Kidney epithelial cell (primary cell): ENCODE results near the gene TMEM130. TPM values are rescaled to one million over a fixed set of nuclear protein-coding genes. Genes with fewer than 3 reads are reported as not detected.

ENCODE experiments used
- DNase-seq: peaks from one replicate; pipeline ENCODE4 v3.0.0-alpha.2; 2010; ENCODE audit warnings: low read depth
- H3K27me3 ChIP-seq: 2 replicates; pipeline ENCODE4 v1.6.0; 2011; ENCODE audit warnings: low read length; ENCODE audit not compliant: control insufficient read depth, insufficient read depth
- H3K36me3 ChIP-seq: 2 replicates; pipeline ENCODE4 v1.5.1; 2011; ENCODE audit warnings: low read length; ENCODE audit not compliant: control insufficient read depth, insufficient read depth
- H3K4me3 ChIP-seq: 2 replicates; pipeline ENCODE4 v1.5.1; 2011; ENCODE audit warnings: low read depth, mild to moderate bottlenecking, control low read depth, low read length
- total RNA-seq: library from RNA; depleted of rRNA; stranded (reverse); fragments of >200 nt; gene quantifications from 2 replicates; pipeline ENCODE4 v1.2.3, GENCODE V29; 2015
- TF ChIP-seq, protein P1 (sequence below): IDR thresholded peaks from 2 replicates; pipeline ENCODE4 v1.5.1; 2011; ENCODE audit warnings: mild to moderate bottlenecking, moderate library complexity, low read length, control low read depth, inconsistent platforms; ENCODE audit not compliant: insufficient read depth, poor library complexity, severe bottlenecking

TMEM130 gene
- total RNA-seq, 1 donor from 2014 or later = 0.33 TPM

DNA sequence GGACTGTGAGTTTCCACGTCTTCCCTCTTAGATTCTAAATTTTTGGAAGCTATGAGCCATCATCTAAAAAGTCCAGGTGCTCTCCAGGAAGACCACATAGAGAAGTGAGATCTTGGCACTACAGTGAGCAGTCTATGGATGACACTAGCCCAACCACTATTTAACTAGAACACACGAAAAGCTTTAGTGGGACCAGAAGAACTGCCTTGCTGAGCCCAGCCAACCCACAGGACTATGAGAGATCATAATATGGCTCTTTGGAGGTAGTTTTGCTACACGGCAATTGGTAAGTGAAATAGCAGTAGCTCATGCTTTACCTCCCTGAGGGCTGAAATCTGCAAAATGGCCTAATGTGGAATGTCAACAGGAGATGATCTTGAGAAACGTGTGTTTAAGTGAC, 68.8 kb downstream of the TMEM130 start:
- TF ChIP-seq, protein P1, sequence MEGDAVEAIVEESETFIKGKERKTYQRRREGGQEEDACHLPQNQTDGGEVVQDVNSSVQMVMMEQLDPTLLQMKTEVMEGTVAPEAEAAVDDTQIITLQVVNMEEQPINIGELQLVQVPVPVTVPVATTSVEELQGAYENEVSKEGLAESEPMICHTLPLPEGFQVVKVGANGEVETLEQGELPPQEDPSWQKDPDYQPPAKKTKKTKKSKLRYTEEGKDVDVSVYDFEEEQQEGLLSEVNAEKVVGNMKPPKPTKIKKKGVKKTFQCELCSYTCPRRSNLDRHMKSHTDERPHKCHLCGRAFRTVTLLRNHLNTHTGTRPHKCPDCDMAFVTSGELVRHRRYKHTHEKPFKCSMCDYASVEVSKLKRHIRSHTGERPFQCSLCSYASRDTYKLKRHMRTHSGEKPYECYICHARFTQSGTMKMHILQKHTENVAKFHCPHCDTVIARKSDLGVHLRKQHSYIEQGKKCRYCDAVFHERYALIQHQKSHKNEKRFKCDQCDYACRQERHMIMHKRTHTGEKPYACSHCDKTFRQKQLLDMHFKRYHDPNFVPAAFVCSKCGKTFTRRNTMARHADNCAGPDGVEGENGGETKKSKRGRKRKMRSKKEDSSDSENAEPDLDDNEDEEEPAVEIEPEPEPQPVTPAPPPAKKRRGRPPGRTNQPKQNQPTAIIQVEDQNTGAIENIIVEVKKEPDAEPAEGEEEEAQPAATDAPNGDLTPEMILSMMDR = no peak
- no peaks in the 10 kb centered on the region for H3K27me3 ChIP-seq
- DNase-seq = no peak
- no peaks in the 10 kb centered on the region for H3K36me3 ChIP-seq
- H3K4me3 ChIP-seq = no peak overlapping the region

DNA sequence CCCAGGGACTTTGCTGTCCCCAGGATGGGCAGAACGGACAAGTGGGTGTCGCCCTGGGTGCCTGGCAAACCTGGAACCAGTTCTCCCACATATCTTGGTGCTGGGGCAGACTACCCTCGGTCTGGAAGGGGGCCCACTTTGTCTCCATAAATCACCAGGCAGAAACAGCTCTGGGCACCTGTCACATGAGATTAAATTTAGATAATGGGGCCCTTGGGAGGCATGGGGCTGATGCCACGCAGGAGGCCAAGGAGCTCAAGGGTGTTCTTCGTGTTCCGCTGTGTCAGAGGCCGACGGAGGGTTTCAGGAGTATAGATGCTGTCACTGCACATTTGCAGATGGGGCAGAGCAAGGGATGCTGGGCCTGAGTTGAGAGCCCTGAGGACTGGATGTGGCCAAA, 72.7 kb downstream of the TMEM130 start:
- TF ChIP-seq, protein P1 = no peak
- Histone ChIP-seq H3K36me3 (no peaks in the 10 kb centered on the region), H3K4me3 (no peak overlapping the region), H3K27me3 (no peaks in the 10 kb centered on the region)
- no peak for DNase-seq

Other genes starting within 250 kb of the TMEM130 start
- gene TRRAP, start 8.5 kb upstream of the TMEM130 start, total RNA-seq = 35.1 and 40.8 TPM in 2 replicates